Astrocyte (in vitro differentiated cells and primary cell): ENCODE data around the gene UBR4. TPM values are rescaled to one million over a fixed set of nuclear protein-coding genes. Genes with fewer than 3 reads are reported as not detected.

Source experiments
- DNase-seq: peaks from one replicate; pipeline ENCODE4 v3.0.0-alpha.2; 2010; ENCODE audit warnings: low read depth
- FAIRE-seq: peaks from 2 replicates; lab custom pipeline; 2011; peaks lifted over from hg19 to GRCh38; lab: Jason Lieb, UNC
- H2AFZ ChIP-seq: 2 replicates; pipeline ENCODE4 v1.6.0; 2012; ENCODE audit warnings: low read depth, low read length, inconsistent platforms
- H3K27ac ChIP-seq: 2 replicates; pipeline ENCODE4 v1.5.1; 2011; ENCODE audit warnings: low read depth, low read length, inconsistent platforms
- H3K27me3 ChIP-seq: 2 replicates; pipeline ENCODE4 v1.6.0; 2011; ENCODE audit warnings: low read length, inconsistent platforms; ENCODE audit not compliant: insufficient read depth
- H3K36me3 ChIP-seq: 2 replicates; pipeline ENCODE4 v1.5.1; 2011; ENCODE audit warnings: low read length, inconsistent platforms; ENCODE audit not compliant: insufficient read depth
- H3K4me1 ChIP-seq: 2 replicates; pipeline ENCODE4 v1.5.1; 2011; ENCODE audit warnings: low read length, inconsistent platforms; ENCODE audit not compliant: insufficient read depth
- H3K4me2 ChIP-seq: 2 replicates; pipeline ENCODE4 v1.6.0; 2012; ENCODE audit warnings: low read length, inconsistent platforms
- H3K4me3 ChIP-seq: 2 replicates; pipeline ENCODE4 v1.5.1; 2011; ENCODE audit warnings: low read depth, mild to moderate bottlenecking, low read length, inconsistent platforms; ENCODE audit not compliant: insufficient read depth
- H3K79me2 ChIP-seq: 2 replicates; pipeline ENCODE4 v1.6.0; 2012; ENCODE audit warnings: mild to moderate bottlenecking, low read length, inconsistent platforms; ENCODE audit not compliant: insufficient read depth
- H3K9ac ChIP-seq: 2 replicates; pipeline ENCODE4 v1.6.0; 2012; ENCODE audit warnings: mild to moderate bottlenecking, low read length, inconsistent platforms
- H3K9me3 ChIP-seq: 2 replicates; pipeline ENCODE4 v1.5.1; 2012; ENCODE audit warnings: low read depth, mild to moderate bottlenecking, low read length, inconsistent platforms; ENCODE audit not compliant: insufficient read depth
- H4K20me1 ChIP-seq: 2 replicates; pipeline ENCODE4 v1.6.0; 2012; ENCODE audit warnings: low read length, inconsistent platforms; ENCODE audit not compliant: insufficient read depth
- H3K27ac Mint-ChIP-seq: one replicate; pipeline ENCODE4 v1.8.0; 2021; ENCODE audit warnings: mild to moderate bottlenecking, mixed read lengths; ENCODE audit not compliant: unreplicated experiment
- H3K27me3 Mint-ChIP-seq: one replicate; pipeline ENCODE4 v1.8.0; 2021; ENCODE audit warnings: low read depth, mixed read lengths; ENCODE audit not compliant: unreplicated experiment
- H3K36me3 Mint-ChIP-seq: one replicate; pipeline ENCODE4 v1.8.0; 2021; ENCODE audit warnings: low read depth, mixed read lengths; ENCODE audit not compliant: unreplicated experiment
- H3K4me1 Mint-ChIP-seq: one replicate; pipeline ENCODE4 v1.8.0; 2021; ENCODE audit warnings: low read depth, mixed read lengths; ENCODE audit not compliant: unreplicated experiment
- H3K4me3 Mint-ChIP-seq: one replicate; pipeline ENCODE4 v1.8.0; 2021; ENCODE audit warnings: mild to moderate bottlenecking, moderate library complexity, mixed read lengths; ENCODE audit not compliant: unreplicated experiment
- H3K9me3 Mint-ChIP-seq: one replicate; pipeline ENCODE4 v1.8.0; 2021; ENCODE audit warnings: mild to moderate bottlenecking, mixed read lengths; ENCODE audit not compliant: unreplicated experiment
- EZH2 ChIP-seq: IDR thresholded peaks from 2 replicates; pipeline ENCODE4 v1.6.1; 2012; ENCODE audit warnings: mild to moderate bottlenecking, low read length, inconsistent platforms; ENCODE audit not compliant: insufficient read depth
- total RNA-seq: library from RNA; stranded (reverse); gene quantifications from 2 replicates; pipeline ENCODE4 v1.2.1, GENCODE V29; 2021
- TF ChIP-seq, protein P1 (sequence below): IDR thresholded peaks from 2 replicates; pipeline ENCODE4 v1.5.1; 2011; ENCODE audit warnings: low read depth, mild to moderate bottlenecking, inconsistent platforms, low read length, moderate library complexity; ENCODE audit not compliant: insufficient read depth

Gene UBR4
- total RNA-seq, 1 donor from 2014 or later: 153 TPM

DNA sequence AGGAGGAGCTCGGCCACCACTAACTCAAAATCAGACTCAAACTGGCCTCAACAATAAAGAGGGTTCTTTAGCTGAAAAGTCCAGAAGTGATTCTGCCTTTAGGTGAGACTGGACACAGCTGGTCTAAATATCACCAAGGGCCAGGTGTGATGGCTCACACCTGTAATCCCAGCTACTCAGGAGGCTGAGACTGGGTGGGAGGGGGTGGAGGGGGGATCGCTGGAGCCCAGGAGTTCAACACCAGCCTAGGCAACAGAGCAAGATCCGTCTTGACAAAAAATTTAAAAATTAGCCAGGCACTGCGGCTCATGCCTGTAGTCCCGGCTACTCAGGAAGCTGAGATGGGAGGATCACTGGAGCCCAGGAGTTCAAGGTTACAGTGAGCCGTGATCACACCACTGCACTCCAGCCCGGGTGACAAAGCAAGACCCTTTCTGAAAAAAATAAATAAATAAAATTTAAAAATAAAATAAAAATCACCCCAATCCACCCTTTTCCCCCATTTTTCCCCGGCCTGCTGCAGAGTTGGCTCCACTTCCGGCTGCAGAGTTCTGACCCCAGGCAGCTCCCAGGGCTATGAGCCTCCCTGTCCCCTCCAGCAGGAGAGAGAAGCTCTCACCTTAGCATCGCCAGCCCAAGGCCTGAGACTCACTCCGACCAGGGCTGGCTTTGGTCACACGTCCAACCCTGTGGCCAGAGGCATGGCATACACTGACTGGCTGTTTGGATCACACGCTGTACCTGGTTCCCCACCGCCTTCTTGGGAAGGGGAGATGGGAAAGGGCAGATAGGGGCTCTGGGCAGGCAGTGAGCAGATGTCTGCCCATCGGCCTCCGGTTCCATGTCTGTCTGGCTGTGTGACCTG, 166.3 kb downstream of the UBR4 start:
- H3K4me2 ChIP-seq: no peak overlapping the region

DNA sequence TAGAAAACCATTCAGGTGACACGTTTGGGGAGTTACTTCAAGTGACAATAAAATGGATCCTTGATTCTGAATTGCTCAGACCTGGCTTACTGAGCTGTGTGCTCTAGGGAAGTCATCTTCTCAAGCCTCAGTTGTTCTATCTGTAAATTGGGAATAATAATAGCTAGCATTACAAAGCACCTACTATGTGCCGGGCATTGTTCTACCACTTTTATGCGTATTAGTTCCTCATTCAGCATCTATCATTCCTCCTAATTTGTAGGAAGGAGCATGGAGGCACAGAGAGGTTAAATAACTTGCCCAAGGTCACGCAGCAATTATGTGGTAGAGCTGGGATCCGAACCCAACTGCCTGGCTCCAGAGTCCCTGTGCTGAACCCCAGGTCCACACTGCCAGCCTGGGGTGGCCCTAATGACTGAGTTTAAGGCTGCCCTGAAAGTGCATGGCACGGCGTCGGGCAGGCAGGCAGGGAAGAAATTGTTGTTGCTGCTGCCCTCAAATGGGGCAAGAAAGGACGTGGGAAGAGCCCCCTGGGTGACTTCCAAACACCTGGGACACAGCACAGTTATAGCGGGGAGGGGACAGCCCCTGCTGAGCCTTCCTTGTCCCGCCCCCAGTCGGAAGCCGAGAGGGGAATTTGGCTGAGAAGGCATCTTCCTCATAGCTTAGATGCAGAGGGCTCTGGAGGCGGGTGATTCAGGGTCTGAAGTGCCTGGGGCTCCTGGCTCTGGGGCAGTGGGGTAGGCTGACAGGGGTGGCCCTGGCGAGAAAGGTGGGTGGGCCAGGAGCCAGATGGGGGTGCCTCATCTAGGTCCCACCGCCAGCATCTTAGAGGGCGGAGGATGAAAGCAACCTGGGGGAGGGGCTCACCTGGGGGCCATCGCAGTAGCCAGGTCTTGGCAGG, 167.1 kb downstream of the UBR4 start:
- Histone ChIP-seq H4K20me1 (no peaks in the 10 kb centered on the region), H3K4me3 (no peak overlapping the region), H3K4me1 (peaks cover 16% of the 10 kb centered on the region), H3K4me2 (no peak overlapping the region), H3K36me3 (no peaks in the 10 kb centered on the region), H3K27me3 (no peaks in the 10 kb centered on the region), H2AFZ (no peak overlapping the region), H3K9me3 (no peaks in the 10 kb centered on the region), H3K79me2 (no peaks in the 10 kb centered on the region), H3K27ac (no peak overlapping the region), H3K9ac (no peak overlapping the region)
- FAIRE-seq: no peak
- peaks cover 6% of the 10 kb centered on the region for H3K4me1 Mint-ChIP-seq
- H3K9me3 Mint-ChIP-seq: no peaks in the 10 kb centered on the region
- TF ChIP-seq, protein P1, sequence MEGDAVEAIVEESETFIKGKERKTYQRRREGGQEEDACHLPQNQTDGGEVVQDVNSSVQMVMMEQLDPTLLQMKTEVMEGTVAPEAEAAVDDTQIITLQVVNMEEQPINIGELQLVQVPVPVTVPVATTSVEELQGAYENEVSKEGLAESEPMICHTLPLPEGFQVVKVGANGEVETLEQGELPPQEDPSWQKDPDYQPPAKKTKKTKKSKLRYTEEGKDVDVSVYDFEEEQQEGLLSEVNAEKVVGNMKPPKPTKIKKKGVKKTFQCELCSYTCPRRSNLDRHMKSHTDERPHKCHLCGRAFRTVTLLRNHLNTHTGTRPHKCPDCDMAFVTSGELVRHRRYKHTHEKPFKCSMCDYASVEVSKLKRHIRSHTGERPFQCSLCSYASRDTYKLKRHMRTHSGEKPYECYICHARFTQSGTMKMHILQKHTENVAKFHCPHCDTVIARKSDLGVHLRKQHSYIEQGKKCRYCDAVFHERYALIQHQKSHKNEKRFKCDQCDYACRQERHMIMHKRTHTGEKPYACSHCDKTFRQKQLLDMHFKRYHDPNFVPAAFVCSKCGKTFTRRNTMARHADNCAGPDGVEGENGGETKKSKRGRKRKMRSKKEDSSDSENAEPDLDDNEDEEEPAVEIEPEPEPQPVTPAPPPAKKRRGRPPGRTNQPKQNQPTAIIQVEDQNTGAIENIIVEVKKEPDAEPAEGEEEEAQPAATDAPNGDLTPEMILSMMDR: no peak
- TF ChIP-seq EZH2: no peak
- no peak overlapping the region for H3K4me3 Mint-ChIP-seq
- no peaks in the 10 kb centered on the region for H3K36me3 Mint-ChIP-seq
- H3K27ac Mint-ChIP-seq: no peak overlapping the region
- peaks cover 34% of the 10 kb centered on the region for H3K27me3 Mint-ChIP-seq
- no peak for DNase-seq

More for the DNA sequence above, 166.3 kb downstream of the UBR4 start:
- H3K79me2 ChIP-seq: no peaks in the 10 kb centered on the region
- no peaks in the 10 kb centered on the region for H3K9me3 ChIP-seq
- H3K27ac ChIP-seq: no peak overlapping the region
- H3K36me3 ChIP-seq: no peaks in the 10 kb centered on the region
- FAIRE-seq: no peak
- H3K4me3 ChIP-seq: no peak overlapping the region
- H2AFZ ChIP-seq: no peak overlapping the region
- H3K27me3 Mint-ChIP-seq: peaks cover 25% of the 10 kb centered on the region
- no peak for DNase-seq
- no peaks in the 10 kb centered on the region for H3K27me3 ChIP-seq
- H3K4me1 Mint-ChIP-seq: peaks cover 6% of the 10 kb centered on the region
- H3K27ac Mint-ChIP-seq: no peak overlapping the region
- TF ChIP-seq, protein P1: no peak
- TF ChIP-seq EZH2: no peak
- H3K4me1 ChIP-seq: peaks cover 16% of the 10 kb centered on the region
- no peaks in the 10 kb centered on the region for H4K20me1 ChIP-seq
- H3K9ac ChIP-seq: no peak overlapping the region
- H3K4me3 Mint-ChIP-seq: no peak overlapping the region
- no peaks in the 10 kb centered on the region for H3K9me3 Mint-ChIP-seq
- no peaks in the 10 kb centered on the region for H3K36me3 Mint-ChIP-seq
